Endothelial cell of hepatic sinusoid (primary cell): Measurements from ENCODE around the gene CD47.

Source experiments
- in situ Hi-C: cut with HindIII; loops from 2 replicates; pipeline ENCODE4 v1.10.0; 2017; ENCODE audit warnings: low sequenced_read_pairs

CD47 gene

DNA sequence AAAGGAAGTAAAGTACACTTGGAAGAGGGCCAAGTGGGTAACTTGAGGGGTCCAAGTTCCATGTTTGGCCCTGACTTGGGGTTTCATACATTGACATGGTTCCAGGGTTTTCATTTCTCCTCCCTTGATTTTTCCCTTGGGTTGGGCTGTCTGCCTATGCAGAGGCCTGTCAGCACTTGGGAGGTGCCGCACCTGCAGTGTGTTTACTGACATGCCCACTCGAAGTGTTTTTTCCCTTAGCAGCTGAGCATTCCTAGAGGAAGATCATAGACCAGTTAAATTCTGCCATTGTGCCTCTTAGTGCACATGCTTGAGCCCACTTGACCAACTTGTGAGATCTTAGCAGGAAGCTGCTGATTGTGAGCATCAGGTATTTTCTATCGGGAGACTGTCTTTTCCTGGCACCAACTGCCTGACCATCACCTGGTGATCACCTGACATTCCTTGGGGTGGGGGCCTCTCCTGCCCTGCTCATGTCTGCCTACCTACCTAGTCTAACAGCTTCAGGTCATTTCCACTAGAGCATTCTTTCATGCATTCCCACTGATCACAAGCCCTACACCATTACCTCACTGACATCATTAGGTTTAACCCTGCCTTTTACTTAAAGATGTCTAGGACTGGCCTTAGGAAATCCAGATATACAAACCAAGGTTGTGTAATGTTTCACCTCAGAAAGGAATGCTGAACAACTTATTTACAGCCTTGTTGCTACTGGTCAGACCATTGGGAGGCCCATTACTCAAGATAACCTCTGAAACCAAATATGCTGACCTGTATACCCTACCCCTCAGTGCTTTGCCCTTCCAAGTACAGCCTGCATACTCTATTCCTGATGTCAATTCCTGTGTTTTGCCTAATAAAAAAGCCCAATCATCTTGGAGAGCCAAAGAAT, 68.3 kb downstream of the CD47 start:
- in situ Hi-C loops = no loop called here

DNA sequence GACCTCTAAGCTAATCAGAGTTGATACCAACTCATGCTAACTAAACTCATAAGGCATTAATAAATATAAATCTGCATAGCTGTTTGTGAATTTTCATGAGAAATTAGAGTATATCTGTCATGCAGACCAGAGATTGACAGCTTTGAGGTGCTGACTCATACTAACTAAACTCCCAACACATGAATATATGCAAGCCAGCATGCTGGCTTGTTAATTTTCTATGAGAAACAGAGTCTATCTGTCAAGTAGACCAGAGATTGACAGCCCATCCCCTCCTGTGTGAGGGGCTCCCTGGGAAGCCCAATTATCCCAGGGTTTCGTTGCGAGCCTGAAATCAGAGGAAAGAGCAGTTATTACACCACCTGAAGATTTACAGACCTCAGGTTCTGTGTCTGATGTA, 69.3 kb downstream of the CD47 start:
- in situ Hi-C loops = no loop called here

- in situ Hi-C loops = no loop called here
Observed at GRCh38 chr3:108021131-108021530, 69.7 kb downstream of the CD47 start.

- in situ Hi-C loops = no loop called here
Observed at GRCh38 chr3:108018552-108018951, 72.3 kb downstream of the CD47 start.

DNA sequence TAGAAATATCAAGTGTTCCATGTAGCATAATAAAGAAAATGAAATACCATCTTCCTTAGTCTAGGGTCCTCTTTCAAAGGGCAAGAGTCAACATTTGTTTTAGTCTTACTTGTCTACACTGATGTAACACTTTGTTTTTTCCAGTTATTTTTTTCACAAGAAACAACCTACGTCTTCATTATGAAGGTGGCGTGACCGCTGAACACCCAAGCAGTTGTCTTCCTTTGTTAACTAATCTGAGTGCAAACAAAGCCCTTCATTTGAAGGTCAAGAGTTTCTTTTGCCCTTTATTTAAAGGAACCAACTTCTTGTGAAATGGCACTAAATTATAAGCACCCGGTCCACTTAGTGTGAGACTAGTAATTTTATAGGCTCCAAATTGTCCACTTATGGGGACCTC, 73.2 kb downstream of the CD47 start:
- in situ Hi-C loops = no loop called here

GRCh38 chr3:108014943-108015342, 75.9 kb downstream of the CD47 start:
- in situ Hi-C loops = no loop called here

DNA sequence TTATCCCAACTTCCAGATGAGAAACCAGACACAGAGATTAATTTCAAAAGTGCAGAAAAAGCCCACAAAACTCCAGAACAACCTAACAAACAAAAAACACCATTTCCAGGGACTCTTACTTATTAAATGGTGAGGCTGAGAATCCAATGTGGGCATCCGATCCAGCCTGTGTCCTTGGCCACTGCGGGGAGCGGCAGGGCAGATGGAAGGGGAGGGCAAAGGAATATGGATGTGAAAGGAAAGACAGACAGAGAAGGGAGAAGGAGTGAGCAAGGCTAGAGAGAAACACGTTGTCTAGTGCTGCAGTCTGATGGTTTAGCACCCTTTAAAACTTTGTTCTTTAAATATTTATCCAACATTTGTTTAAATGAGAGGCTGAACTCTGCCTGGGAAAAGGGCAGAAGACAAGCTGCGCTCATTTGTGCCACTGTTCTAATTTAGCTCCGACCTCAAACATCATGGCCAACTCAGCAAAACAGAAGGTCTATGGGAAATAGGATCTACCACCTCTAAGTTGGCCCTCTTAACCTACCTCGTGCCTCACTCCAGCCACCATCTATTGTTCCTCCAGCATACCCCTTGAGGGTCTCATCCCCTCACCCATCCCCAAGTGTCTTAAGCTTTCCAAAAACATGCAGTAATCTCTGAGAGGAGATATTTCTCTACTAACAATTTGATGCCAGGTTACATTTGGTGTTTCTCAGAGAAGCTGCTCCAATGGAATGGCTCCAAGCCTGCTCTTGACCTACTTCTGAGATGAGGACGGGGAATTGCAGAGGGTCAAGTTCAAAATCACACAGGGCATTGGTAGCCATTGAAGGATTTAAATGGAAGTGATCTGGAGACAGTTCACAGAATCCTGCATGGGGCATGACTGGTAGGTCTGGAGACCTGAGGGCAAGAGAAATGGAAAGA, 77.4 kb downstream of the CD47 start:
- in situ Hi-C loops = no loop called here

DNA sequence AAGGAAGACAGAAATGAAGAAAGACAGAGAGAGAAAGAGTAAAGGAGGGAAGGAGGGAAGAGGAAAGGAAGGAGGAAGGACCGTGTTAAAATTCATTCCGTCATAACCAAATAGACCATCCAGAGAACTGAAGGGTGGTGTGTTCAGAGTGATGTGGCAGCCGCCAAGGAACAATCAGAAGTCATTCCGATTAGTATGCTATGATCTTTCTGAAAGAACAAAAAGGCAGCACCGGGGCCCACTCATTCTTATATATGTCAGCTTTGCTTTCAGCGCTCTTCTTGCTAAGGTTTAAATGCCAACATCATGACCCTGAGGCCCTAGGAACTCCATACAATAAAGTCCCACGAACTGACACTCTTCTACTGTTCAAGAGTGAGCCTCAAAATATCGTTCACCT, 78.5 kb downstream of the CD47 start:
- in situ Hi-C loops = no loop called here

- in situ Hi-C loops = no loop called here
Observed at GRCh38 chr3:108011616-108012015, 79.2 kb downstream of the CD47 start.

GRCh38 chr3:108008931-108009639, 81.7 kb downstream of the CD47 start:
- in situ Hi-C loops = no loop called here

DNA sequence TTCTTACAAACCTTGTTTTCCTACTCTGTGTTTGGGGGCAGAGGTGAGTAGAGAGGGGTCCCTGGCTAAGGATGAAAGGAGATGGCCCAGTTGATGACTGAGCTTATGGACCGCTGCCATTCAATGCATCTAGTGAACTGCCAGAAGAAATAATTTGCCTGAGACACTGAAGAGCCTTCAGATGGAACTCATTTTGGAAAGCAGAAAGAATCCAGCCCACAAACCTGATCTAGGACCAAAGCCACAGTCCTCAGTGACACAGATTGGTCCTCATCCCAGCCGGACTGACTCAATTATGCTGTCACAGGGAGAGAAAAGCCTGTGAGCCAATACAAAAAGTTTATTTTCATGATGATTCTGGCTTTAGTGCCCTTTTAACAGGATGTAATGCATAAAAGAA, 82.7 kb downstream of the CD47 start:
- in situ Hi-C loops = no loop called here

- in situ Hi-C loops = no loop called here
Observed at GRCh38 chr3:108006881-108007331, 83.9 kb downstream of the CD47 start.

DNA sequence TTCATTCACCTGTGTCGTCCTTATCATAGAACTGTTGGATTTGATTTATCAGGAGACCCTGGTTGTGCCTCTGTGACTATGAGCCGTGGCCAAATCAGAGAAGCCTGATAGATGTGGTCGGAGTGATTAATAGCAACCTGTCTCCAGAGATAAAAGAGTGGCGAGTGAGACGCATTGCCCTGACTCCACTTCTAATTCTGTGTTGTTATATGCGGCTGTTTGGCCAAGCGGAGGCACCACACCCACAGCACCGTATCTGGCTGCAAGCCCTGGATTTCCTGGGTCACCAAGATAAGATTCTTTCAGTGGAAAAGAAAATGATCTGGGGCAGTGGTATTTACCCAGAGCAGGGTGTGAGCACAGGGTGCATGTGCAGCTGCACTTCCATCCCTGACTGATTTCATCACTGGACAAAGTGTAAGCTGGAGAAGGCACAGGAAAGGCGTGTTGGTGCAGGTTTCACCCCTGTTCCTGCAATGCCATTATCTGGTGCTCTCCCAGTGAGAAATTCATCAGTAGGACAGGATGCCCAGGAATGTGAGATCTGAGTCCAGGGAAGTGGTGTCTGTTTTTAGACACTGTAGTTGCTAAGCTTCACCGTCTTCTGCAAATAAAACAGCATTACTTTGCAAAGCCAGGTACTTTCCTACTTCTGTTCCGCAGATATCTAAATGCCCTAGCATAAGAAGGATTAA, 84.6 kb downstream of the CD47 start:
- in situ Hi-C loops = no loop called here

DNA sequence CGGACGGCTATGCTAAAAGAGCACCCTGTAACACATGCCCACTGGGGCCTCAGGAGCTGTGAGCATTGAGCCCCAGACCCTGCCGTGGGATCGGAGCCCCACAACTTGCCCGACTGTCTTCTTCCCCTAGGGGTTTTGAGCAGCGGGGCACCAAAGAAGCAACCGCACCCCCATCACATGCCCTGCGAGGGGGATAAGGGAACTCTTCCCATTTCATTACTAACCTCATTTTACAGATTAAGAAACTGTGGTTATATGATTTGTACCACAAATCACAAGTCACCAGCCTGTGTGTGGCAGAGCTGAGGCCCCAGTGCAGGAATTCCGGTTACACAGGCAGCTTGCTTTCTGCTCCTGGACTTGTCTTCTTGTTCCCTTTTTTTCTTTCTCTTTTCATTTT, 86.2 kb downstream of the CD47 start:
- in situ Hi-C loops = no loop called here

DNA sequence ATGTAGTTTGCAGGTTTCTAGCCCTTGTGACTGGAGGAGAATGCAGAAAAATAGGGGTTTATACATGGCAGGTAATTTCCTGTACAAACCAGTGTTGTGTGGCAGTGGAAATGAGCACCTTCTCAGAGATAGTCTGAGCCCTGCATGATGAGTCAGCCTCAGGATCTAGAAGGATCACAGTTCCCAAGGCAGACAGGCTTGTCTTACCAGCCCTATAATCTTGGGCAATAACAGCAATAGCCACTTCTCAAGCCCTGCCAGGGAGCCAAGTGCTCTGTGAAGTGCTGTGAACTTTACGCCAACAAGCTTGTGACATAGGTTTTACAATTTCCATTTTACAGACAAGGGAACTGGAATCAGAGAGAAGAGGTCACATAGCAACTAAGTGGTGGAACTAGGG, 89.4 kb downstream of the CD47 start:
- in situ Hi-C loops = no loop called here

GRCh38 chr3:107999215-107999775, 91.5 kb downstream of the CD47 start:
- in situ Hi-C loops = loop anchor here (10.0 kb wide), 1 partner anchor 56 kb away; no protein-coding TSS in a partner anchor

DNA sequence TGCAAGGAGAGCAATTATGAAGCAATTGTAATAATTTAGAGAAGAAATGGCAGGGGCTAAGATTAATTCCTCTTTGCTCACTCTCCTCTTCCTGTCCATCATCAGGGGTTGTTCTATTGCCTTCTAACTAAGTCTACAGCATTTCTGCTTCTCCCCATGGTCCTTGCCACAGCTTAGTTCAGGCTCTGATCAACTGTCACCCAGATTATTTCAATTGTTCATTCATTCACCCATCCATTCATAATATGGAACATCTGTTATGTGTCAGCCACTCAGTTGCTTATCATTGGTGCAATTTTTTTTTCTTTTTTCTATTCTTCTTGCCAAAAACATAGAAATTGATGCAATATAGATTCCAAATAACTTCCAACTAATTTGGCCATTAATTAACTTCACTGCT, 93.2 kb downstream of the CD47 start:
- in situ Hi-C loops = loop anchor here (10.0 kb wide), 1 partner anchor 57 kb away; no protein-coding TSS in a partner anchor

DNA sequence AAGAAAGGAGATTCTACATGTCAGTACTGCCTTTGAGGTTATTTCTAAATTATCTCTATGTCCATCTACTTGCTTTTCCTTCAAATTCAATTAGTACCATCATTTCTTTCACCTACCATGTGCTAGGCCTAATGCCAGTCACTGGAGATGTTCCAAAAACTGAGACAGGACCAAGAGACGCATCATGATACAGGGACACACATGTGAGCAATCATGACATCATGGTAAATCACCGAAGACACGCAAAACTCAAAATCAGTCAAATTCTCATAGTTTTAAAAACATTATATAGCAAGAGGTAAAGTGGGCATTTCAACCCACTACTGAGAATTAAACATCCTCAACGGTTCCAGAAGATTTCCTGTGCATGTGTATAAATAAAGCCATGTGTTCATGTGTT, 95.0 kb downstream of the CD47 start:
- in situ Hi-C loops = loop anchor here (10.0 kb wide), 1 partner anchor 59 kb away; no protein-coding TSS in a partner anchor

DNA sequence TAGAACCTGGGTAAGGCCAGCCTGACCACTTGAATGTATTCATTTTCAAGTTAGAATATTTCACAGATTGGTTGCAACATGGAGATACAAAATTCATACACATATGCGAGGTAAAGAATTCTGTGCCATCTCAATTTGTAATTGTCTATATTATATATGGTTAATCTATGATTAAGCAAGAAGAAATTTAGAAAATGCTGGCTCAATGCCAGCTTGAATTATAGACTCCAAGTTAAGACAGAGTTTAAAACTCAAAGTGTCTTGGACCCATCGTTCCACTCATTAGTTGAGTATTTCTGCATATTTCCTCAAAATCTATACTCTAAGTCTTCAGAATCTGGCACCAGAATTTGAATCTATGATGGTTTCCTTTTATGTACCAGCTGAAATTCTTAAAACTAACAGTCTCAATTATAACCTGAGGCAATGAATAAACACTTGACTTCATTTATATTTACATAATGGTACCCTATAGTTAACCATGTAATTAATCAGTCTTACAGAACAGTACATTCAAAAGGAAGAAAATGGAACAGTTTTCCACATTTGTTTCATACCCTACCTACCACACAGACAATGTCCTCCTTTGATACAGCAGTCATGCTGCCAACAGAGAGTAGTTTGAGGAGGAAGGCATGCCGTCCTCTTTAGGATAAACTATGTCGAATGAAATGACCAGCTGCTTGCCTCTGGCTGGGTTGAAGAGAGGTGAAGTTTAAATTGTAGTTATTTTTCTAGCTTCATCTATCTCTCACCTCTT, 95.7 kb downstream of the CD47 start:
- in situ Hi-C loops = loop anchor here (10.0 kb wide), 1 partner anchor 60 kb away; no protein-coding TSS in a partner anchor
